ENCODE data around the gene GFOD1.

- TF ChIP-seq HNF4A (conservative IDR thresholded peaks at IDR 0.05) (no peak), GABPA (IDR thresholded peaks at IDR 0.05 in 1 of 2, conservative IDR thresholded peaks at IDR 0.05 in 1 of 2) (no peak), REST (IDR thresholded peaks at IDR 0.05) (no peak), FOXA2 (IDR thresholded peaks at IDR 0.05) (no peak), ZBTB33 (IDR thresholded peaks at IDR 0.05) (no peak), MAX (IDR thresholded peaks at IDR 0.05) (no peak), YY1 (IDR thresholded peaks at IDR 0.05) (no peak), JUND (IDR thresholded peaks at IDR 0.05) (no peak), SP1 (IDR thresholded peaks at IDR 0.05) (no peak), TAF1 (conservative IDR thresholded peaks at IDR 0.05) (no peak)
- TF ChIP-seq, protein P1, sequence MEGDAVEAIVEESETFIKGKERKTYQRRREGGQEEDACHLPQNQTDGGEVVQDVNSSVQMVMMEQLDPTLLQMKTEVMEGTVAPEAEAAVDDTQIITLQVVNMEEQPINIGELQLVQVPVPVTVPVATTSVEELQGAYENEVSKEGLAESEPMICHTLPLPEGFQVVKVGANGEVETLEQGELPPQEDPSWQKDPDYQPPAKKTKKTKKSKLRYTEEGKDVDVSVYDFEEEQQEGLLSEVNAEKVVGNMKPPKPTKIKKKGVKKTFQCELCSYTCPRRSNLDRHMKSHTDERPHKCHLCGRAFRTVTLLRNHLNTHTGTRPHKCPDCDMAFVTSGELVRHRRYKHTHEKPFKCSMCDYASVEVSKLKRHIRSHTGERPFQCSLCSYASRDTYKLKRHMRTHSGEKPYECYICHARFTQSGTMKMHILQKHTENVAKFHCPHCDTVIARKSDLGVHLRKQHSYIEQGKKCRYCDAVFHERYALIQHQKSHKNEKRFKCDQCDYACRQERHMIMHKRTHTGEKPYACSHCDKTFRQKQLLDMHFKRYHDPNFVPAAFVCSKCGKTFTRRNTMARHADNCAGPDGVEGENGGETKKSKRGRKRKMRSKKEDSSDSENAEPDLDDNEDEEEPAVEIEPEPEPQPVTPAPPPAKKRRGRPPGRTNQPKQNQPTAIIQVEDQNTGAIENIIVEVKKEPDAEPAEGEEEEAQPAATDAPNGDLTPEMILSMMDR (IDR thresholded peaks at IDR 0.05; ENCODE audit: low read depth, low read length, missing input control): no peak
These were observed 73.4 kb downstream of the GFOD1 start for GRCh38 chr6:13413900-13414555.
